GM19372 (cell line): Measurements from ENCODE around the gene DYNLRB1.

Experiments
- ATAC-seq: cut with Tn5 transposase; IDR thresholded peaks from one replicate; pipeline ENCODE4 v1.9.1; 2021; ENCODE audit warnings: mild to moderate bottlenecking, low read depth, moderate library complexity; ENCODE audit not compliant: unreplicated experiment

The DYNLRB1 gene

DNA sequence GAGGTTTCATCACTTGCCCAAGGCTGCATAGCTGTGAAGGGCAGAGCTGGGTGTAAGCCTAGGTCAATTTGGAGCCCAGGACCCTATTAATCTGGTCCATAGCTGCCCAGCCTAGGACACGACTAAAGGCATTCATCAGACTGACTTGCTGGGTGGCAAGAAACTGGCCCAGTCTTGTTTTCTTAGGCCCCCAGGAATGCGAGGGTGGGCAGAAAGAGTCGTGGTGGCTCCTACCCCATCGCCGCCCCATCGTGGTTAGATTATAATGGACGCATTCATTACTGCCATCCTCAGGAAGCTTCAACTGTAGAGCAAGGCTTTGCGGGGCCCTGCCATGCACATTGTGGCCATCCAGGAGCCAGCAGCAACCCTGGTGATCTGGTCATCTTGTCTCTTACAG is 16.1 kb downstream of the DYNLRB1 start:
- no peak for ATAC-seq

DNA sequence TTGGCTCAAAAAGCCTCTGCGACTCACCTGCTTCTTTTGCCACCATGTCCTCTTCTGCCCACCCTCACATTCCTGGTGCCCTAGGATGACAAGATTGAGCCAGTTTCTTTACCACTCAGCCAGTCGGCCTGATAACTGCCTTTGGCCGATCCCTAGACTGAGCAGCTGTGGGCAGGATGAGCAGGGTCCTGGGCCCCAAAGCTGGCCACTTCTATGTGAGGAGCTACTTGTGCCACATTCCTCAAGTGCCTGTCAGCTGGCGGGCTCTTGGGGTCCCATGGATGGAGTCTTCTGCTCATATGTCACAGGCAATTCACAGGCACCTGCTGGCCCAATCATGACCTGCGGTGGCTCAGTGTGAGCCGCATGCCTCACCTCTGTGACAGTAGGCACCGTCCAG is 16.5 kb downstream of the DYNLRB1 start:
- no peak for ATAC-seq

DNA sequence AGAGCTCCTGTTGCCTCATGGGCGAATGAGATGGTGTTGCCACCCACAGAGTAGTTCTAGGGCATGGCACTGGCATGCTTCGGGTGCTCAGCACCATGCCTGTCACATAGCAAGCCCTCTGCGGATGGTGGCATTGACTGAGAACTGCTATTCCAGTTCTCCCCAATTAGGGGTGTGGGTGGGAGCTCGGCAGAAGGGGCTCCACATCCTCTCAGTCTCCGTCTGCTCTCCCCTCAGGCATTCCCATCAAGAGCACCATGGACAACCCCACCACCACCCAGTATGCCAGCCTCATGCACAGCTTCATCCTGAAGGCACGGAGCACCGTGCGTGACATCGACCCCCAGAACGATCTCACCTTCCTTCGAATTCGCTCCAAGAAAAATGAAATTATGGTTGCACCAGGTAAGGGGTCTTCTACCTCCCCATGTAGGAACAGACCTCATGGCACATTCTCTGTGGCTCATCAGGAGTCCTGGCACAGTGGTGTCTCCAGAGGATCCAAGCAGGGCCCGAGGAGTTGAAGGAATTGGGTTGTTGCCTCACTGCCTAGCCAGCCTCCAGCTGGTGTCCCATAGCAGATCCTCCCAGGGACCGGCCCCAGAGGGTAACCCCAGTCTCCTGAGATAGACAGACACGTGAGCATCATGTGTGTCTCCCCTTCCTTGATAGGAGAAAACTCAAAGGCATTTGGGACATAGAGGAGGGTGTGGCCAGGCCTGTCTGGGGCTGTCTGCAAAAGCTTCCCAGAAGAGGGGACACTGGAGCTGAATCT is 18.4 kb downstream of the DYNLRB1 start:
- no peak for ATAC-seq

DNA sequence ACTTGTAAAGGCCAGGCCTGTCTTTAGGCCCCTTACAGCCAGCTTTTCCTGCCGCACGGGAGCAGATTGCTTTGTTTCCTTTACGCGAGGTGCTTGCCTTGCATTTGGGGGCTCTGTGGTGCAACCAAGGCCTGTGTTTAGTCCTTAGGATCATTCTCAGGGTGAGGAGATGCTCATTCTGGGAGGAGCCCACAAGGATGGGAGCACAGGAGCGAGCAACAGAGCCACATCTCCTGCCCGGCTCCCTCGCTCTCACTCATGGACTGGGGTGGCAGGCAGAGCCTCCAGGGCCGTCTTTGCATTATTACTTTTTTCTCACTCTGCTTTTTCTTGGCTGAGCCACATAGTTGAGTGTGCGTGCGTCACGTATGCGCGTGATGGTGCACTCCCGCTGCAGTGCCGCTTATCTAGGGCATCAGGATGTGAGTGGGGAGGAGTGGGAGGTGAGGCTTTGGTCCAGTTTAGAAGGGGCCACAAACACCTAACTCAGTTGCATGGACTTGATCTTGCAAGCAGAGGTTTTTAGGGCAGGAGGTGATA is 19.1 kb downstream of the DYNLRB1 start:
- ATAC-seq: no peak

DNA sequence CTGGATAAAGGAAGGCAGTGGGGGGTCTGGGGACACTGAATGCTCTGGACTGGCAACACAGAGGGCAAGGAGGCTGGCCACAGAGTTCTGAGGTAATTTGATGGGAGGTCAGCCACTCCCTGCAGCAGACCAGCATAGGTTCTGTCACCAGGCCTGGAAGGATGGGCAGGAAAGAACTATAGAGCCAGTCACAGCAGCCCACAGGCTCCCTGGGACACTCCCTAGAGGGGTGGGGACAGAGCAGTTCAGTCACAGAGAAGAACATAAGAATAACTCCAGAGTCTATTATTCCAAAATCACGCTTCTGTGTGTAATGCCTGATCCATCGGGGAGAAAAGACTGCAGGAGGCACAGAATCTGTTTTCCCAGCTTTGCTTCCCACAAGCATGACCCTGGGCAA is 19.6 kb downstream of the DYNLRB1 start:
- ATAC-seq: no peak

DNA sequence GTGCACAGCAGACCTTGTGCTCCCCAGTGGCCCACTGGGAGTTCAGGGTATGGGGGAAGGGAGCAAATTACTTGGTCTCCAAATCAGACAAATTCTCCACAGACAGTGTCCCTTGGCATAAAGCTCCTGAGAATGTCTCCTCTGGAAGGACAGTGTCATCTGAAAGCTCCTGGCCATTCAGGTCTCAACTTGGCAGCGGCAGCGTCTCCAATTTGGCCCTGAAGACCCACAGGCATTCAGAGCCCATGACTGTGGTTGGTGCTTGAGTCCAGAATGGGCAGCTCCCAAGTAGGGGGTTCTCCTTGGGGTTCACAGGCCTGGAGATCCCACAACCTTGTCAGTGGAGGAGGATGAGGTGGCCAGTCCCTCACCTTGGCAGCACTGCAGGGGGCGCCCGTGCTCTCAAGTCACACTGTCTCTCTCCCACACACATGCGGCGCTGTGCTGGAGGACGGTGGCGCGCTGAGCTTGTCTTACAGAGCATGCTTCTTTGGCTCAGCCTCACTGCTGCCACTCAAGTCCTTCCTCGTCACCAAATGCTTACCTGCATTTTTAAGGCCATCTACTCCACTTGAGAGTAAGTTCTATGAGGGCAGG is 20.7 kb downstream of the DYNLRB1 start:
- no peak for ATAC-seq

DNA sequence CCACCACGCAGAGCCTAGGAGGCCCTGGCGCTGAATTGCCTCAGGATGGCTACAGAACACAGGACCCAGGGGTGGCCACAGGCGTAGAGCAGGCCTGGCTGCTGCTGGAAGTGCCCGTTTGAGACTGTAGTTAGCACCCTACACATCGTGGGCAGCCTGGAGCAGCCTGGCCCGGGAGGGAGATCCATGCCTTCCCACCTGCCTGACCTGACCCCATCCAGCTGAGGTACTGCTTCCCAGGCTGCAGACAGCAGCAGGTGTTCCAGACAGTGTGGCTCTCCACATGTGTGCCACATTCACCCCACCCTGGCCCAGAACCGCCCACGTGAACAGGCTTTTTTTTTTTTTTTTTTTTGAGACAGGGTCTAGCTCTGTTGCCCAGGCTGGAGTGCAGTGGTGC is 21.4 kb downstream of the DYNLRB1 start:
- no peak for ATAC-seq

DNA sequence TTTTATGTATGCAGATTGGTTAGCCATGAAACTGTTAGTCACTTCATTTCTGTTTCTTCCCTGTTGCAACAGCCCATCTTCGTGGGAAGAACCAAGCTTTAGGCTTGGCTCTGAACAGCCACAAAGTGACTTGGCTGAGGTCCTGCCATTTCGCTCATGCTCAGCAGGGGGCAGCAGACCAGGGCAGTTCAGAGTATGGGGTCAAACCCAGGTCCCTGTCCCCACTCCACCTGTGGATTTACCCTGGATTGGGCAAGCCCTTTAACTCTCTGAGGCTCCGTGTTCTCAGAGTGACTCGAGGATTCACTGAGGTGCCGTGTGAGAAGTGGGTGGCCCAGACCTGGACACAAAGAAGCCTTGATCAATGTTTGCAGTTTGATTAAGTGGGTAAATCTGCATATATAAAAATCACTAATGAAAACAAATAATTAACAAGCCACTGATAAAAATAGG is 22.5 kb downstream of the DYNLRB1 start:
- ATAC-seq: no peak

DNA sequence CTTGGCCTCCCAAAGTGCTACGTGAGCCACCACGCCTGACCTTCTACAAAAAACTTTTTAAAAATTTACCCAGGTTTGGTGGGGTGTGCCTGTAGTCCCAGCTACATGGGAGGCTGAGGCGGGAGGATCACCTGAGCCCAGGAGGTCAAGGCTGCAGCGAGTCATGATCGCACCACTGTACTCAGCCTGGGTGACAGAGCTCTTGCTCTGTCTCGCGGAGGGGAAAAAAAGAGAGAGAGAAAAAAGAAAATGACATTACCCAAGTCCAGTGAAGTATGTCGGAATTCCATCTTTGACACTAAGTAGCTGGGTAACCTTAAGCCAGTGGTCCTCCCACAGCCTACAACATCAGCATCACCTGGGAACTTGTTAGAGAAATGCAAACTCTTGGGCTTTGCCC is 23.5 kb downstream of the DYNLRB1 start:
- no peak for ATAC-seq

DNA sequence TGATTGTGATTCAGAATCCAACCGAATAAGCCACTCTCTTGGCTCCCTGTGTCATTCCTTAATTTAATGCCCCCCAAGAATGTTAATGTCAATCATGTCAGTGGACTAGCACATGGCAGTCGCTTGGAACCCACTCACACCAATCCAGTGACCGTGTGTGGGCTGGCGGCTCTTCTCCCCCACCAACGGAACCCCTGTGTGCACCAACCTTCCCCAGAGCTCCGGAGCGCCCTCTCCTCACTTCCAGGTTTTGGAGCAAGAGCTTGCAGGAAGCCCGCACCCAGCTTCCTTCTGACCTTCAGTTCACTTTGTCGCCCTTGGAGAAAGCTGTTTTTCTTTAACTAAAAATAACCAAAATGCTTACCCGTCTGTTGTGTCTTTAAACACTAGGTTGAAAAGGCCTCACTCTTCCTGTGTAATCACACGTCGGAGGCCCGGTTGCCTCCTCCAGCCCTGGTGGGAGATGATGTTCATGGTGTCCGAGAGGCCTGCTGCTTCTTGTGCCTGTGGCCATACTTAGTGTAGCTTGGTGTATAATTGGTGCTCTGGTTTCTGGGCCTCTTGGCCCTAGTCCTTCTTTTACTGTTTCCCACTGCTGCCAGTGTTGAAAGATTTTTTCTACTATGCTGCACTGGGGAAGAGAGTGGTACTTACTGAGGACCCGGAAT is 24.5 kb downstream of the DYNLRB1 start:
- ATAC-seq: no peak

DNA sequence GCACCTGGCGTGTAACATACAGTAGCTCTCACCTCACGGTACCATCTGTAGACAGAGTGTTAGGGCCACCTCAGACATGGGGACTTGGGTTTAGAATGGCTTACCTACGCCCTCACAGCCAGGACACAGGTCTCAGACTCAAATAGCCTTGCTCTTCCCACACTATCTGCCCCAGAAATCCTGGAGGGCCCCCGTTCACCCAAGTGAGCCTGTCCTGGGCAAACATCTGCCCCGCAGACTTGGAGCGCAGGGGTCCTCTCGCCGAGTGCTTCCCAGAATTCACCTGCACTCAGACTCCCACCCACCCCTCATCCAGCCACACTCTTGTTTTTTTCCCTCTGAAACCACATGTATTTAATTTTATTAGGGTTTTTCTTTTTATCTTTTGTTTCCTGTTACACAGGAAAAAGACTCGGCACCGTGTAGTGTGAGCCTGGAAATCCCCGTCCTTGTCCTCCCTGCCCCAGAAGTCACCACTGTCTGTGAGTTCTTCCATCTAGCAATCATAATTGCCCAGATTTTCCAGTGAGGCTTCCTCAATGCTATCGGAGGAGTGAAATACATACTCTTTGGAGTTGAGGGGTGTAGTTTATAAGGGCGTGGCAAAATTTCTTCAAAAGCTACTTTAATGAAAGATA is 25.2 kb downstream of the DYNLRB1 start:
- no peak for ATAC-seq

DNA sequence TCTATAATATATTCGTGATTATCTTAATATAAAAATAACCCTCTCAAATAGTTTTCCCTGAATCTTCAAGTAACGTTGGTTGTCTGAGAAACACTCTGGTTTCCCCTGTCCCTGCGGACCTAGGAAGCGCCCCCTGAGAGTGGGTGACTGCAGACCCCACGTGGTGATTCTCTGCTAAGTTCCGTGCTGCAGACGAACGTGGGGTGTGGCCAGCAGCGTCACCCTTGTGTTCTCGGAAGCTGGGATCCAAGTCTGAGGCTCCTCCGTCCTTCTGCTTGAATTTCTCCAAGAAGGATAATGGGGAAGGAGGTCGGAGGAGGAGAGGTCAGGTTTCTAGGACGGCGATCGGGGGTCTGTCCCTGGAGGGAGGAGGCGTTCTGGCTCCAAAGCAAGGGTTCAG is 25.7 kb downstream of the DYNLRB1 start:
- no peak for ATAC-seq

DNA sequence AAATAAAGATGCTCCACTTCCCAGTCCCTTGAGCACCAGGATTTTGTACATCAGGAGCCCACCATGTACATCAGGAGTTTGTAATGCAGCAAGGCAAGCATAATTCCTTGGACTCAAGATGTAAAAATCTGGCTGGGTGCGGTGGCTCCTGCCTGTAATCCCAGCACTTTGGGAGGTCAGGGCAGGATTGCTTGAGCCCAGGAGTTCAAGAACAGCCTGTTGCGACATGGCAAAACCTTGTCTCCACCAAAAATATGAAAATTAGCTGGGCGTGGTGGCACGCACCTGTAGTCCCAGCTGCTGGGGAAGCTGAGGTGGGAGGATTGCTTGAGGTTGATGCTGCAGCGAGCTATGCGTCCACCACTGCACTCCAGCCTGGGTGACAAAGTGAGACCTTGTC is 26.2 kb downstream of the DYNLRB1 start:
- ATAC-seq: no peak

DNA sequence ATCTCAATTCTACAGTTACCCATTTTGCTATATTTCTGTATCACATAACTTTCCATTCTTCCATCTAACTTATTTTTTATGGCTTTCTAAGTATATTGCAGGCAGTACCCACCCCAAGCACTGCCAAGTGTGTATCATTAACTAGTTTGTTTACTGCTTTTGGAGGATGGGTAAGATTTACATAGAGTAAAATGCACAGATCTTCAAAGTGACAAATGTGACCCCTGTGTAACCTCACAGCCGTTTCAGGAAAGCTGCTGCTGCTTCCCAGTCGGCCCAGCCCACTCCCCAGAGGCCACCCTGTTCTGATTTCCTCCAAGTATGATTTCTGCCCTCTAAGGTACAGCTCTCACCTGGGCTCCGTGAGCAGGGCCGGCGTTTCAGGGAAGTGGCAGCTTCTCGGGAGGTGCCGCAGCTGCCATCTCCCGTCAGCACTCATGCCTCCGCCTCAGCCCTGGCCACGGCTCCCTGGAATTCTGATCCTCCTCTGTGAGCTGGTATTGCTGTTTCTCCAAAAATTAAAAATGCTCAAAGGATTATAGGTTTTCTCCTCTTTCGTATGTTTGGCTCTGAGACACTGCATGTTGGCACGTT is 27.3 kb downstream of the DYNLRB1 start:
- ATAC-seq: no peak

DNA sequence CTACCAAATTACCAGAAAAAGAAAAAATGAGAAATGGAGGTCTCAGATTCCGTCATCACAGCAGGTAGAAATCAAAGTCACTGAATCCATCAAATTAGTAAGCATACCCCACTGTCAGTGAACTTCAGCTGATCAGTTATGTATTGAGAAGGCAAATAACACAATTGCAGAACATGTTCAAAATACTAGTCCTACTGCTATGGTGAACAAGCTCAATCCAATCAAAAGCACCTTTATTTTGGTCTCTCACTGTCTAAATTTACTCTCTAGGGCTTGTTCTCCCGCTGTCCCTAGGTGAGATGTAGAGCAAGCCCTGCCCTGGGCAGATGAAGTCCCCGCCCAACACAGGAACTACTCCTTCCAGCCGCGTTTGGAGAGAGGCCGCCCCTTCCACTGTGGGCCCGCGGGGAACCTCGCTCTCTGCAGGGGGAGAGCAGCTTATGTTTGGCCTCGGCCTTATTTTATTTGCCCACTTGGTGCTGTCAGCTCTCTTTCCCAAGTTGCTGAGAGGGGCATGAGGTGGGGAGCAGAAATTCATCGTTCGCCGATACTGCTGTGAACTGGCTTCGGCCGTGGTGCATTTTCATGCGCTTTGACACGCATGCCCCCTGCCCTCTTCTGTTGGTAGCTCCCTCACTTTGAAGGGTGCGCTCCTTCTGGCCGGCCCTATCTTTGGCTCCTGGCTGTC is 28.0 kb downstream of the DYNLRB1 start:
- ATAC-seq: no peak

DNA sequence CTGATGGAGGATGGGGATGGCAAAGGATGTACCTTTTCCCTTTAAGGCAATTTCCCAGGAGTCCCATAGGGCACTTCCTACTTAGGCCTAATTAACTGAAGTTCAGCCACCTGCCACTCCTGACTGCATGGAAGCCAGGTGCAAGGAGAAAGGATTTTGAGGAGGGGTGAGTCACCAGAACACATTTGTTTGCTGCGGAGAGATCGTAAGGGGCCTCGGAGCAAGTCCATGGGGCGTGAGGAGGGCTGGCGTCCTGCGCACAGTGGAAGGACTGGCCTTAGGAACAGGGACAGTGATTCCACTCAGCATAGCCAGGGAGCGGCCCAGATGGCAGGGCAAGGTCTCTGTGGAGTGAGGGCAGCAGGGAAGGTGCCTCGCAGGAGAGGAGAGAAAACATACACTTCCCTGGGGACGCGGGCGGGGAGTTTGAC is 30.5 kb downstream of the DYNLRB1 start:
- no peak for ATAC-seq

DNA sequence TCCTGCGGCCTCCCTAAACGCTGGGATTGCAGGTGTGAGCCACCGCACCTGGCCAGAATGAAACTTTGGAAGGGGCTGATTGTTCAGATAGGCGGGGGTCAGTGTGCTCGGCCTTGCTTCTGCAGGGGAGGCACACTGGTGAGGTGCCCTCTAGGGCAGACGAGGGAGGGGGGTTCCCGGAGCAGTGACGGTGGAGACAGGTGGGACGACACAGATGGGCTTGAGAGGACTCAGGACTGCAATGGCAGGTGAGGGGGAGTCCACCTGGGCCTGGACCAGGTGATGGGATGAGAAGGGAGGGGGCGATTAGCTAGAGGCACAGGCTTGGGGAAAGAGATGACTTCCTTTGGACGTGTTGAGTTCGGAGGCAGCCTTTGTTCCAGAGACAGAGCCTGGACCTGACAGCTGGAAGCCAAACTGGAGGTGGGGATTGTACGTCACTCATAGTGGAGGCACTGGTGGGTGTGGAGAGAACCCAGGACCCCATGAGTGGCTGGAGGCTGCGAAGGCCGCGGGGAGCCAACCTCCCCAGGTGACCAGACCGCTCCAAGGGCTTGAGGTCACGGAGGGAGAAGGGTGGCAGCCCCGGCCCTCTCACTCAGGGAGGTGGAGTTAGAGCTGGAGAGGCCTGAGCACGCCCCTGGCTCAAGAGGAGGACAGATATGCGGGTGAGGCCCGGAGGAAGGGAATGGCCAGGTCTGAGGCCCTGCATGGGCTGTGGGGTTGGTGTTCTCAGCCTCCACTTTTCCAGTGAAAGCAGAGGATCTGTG is 31.8 kb downstream of the DYNLRB1 start:
- no peak for ATAC-seq

DNA sequence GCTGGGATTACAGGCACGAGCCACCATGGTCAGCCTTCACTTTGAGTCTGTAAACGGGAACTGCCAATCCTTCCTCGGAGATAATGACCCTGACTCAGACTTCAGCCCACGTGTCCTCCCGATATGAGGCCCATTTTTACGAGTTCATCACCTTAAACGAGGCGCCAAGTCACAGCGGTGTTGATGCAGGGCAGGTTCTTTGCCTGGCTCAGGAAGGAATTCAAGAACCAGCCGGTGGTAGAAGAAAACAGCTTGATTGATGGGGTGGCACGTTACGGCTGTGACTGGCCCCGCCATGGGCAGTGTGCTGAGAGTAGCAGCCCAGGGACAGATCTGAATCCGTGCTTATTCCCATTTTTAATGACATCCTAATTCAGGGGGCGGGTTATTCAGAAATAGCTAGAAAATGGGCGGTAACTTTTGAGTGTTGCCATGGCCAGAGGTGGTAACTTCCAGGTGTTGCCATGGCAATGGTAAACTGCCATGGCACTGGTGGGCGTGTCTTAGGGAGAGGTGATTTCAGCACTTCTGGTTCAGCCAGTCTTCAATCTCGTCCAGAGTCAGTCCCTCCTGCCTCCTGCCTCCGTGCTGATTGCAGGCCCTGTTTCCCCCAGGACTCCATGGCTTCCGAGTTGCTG is 33.2 kb downstream of the DYNLRB1 start:
- ATAC-seq: no peak

DNA sequence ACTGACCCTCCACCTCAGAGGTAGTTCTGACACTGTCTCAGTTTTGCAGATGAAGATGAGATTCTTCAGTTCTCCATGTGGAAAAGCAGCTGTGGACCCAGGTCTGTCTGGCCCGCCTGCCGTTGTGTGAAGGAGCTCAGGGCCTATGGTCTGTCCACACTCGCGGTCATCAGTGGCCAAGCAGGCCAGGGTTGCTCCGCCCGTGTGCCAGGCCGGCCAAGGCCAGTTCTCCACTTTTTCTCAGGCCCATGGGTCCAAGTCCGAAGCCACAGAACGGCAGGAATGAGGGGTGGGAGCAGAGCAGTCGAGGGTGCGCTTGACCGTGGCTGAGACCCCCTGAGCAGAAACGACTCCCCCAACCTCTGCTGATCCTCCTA is 33.7 kb downstream of the DYNLRB1 start:
- ATAC-seq: no peak
